HepG2 (cell line): ENCODE data around the gene TNFSF11. TPM values are rescaled to one million over a fixed set of nuclear protein-coding genes. Genes with fewer than 3 reads are reported as not detected.

Experiments
- ATAC-seq: fragments of 200-7000 bp; cut with Tn5 transposase; 3 replicates; pipeline ENCODE4 v1.9.1; 2020; ENCODE audit warnings: mild to moderate bottlenecking, moderate library complexity
- BruUV-seq: library from RNA; stranded (reverse); fragments of 400-500 nt; replicated peaks from 2 replicates; lab custom pipeline; 2021; lab: Mats Ljungman, UMichigan
- CTCF ChIA-PET: fragments of 300-600 bp; formaldehyde crosslinking; extraction: SDS; loops from one replicate; lab custom pipeline; 2021; ENCODE audit warnings: low total read pairs, inconsistent platforms, low intra/inter-chr PET ratio; lab: Yijun Ruan, JAX
- POLR2A ChIA-PET: fragments of 350-600 bp; sonication (Branson Sonifier 250); formaldehyde crosslinking; loops from one replicate; lab custom pipeline; 2020; ENCODE audit warnings: antibody characterized with exemption, inconsistent platforms; lab: Yijun Ruan, JAX
- DNase-seq: peaks from one replicate; pipeline ENCODE4 v3.0.0-alpha.2; 2015; ENCODE audit warnings: low spot score
- FAIRE-seq: peaks from 3 replicates; lab custom pipeline; 2011; peaks lifted over from hg19 to GRCh38; lab: Jason Lieb, UNC
- H2AFZ ChIP-seq: one replicate; pipeline ENCODE4 v1.6.1; 2011; ENCODE audit warnings: low read length, inconsistent platforms
- H3K27ac ChIP-seq: fragments of 300-600 bp; 3 replicates; pipeline ENCODE4 v1.8.0; 2011; ENCODE audit warnings: mixed run types, mild to moderate bottlenecking, mixed read lengths, low read length, inconsistent platforms; ENCODE audit not compliant: insufficient read depth; ENCODE audit errors: extremely low read length
- H3K27me3 ChIP-seq, 2 experiments: fragments of 200-600 bp in 1 of 2; 2 replicates in 1 of 2; 3 replicates in 1 of 2; pipeline versions ENCODE4 v1.6.0 to v1.8.0; 2011; ENCODE audit warnings: low read length in 2 of 2, mild to moderate bottlenecking in 2 of 2, moderate library complexity in 2 of 2, inconsistent platforms in 1 of 2; ENCODE audit not compliant: insufficient read depth in 2 of 2, control insufficient read depth in 1 of 2
- H3K36me3 ChIP-seq, 2 experiments: fragments of 200-600 bp in 1 of 2; replicated peaks in 1 of 2; 2 replicates in 1 of 2; 3 replicates in 1 of 2; pipeline versions ENCODE4 v1.5.1 to v1.8.0; 2011; ENCODE audit warnings: low read length in 2 of 2, inconsistent platforms in 1 of 2; ENCODE audit not compliant: insufficient read depth in 2 of 2, control insufficient read depth in 1 of 2
- H3K4me1 ChIP-seq: 2 replicates; pipeline ENCODE4 v1.5.1; 2012; ENCODE audit warnings: low read length, inconsistent platforms; ENCODE audit not compliant: insufficient read depth
- H3K4me2 ChIP-seq: 2 replicates; pipeline ENCODE4 v1.6.0; 2011; ENCODE audit warnings: low read depth, low read length, inconsistent platforms
- H3K4me3 ChIP-seq, 3 experiments: fragments of 200-600 bp in 1 of 3; sonication (generic), shearing (Covaris generic) in 1 of 3; replicated peaks in 1 of 3; 2 replicates each; pipeline ENCODE4 v1.5.1; 2011 to 2016; ENCODE audit warnings: low read length in 3 of 3, inconsistent platforms in 2 of 3, low read depth in 2 of 3, mild to moderate bottlenecking in 2 of 3, control low read depth in 1 of 3, mixed read lengths in 1 of 3; ENCODE audit not compliant: insufficient read depth in 1 of 3
- H3K79me2 ChIP-seq: one replicate; pipeline ENCODE4 v1.6.1; 2011; ENCODE audit warnings: low read length, inconsistent platforms; ENCODE audit not compliant: insufficient read depth
- H3K9ac ChIP-seq: 2 replicates; pipeline ENCODE4 v1.6.0; 2011; ENCODE audit warnings: mild to moderate bottlenecking, low read depth, low read length, inconsistent platforms; ENCODE audit not compliant: insufficient read depth
- H3K9me3 ChIP-seq: 2 replicates; pipeline ENCODE4 v1.5.1; 2012; ENCODE audit warnings: mild to moderate bottlenecking, low read length
- H4K20me1 ChIP-seq: 2 replicates; pipeline ENCODE4 v1.6.0; 2011; ENCODE audit warnings: inconsistent platforms, mild to moderate bottlenecking, low read length, moderate library complexity; ENCODE audit not compliant: insufficient read depth
- BRCA1 ChIP-seq: sonication (generic); formaldehyde crosslinking; IDR thresholded peaks from 2 replicates; pipeline ENCODE4 v1.4.0; 2020; ENCODE audit warnings: missing genetic modification reagents
- CEBPB ChIP-seq: IDR thresholded peaks from 2 replicates; pipeline ENCODE4 v1.6.1; 2011; ENCODE audit warnings: low read depth, low read length, improper control_type of control experiment, borderline replicate concordance
- FOXM1 ChIP-seq: sonication (generic); formaldehyde crosslinking; IDR thresholded peaks from 2 replicates; pipeline ENCODE4 v1.5.0; 2020; ENCODE audit warnings: missing genetic modification reagents
- MED8 ChIP-seq: sonication (generic); formaldehyde crosslinking; IDR thresholded peaks from 2 replicates; pipeline ENCODE4 v1.8.1; 2023; ENCODE audit warnings: mild to moderate bottlenecking, missing genetic modification reagents; ENCODE audit not compliant: insufficient replicate concordance
- RXRB ChIP-seq: IDR thresholded peaks from 2 replicates; pipeline ENCODE4 v1.6.1; 2016; ENCODE audit warnings: borderline replicate concordance, missing genetic modification reagents, missing compliant biosample characterization
- SRF ChIP-seq: IDR thresholded peaks from 2 replicates; pipeline ENCODE4 v1.6.1; 2011; ENCODE audit warnings: mild to moderate bottlenecking, low read depth, low read length, moderate library complexity
- TMF1 ChIP-seq: sonication (generic); formaldehyde crosslinking; IDR thresholded peaks from 2 replicates; pipeline ENCODE4 v1.8.1; 2022; ENCODE audit warnings: low read depth, missing genetic modification reagents
- ZMYM2 ChIP-seq: sonication (generic); formaldehyde crosslinking; IDR thresholded peaks from 2 replicates; pipeline ENCODE4 v1.8.0; 2022; ENCODE audit warnings: mild to moderate bottlenecking, missing genetic modification reagents
- ZSCAN21 ChIP-seq: sonication (generic); formaldehyde crosslinking; IDR thresholded peaks from 2 replicates; pipeline ENCODE4 v1.8.0; 2022; ENCODE audit warnings: mild to moderate bottlenecking, missing genetic modification reagents, moderate library complexity, borderline replicate concordance
- WGBS: methylation state at CpG from one replicate; pipeline ENCODE4 v1.1.6; 2017; ENCODE audit warnings: low lambda C conversion rate; 5-methylcytosine and 5-hydroxymethylcytosine counted together
- in situ Hi-C: cut with HindIII; loops from 2 replicates; pipeline ENCODE4 v1.10.0; 2017; ENCODE audit warnings: low pct_unique_long_range_greater_than_20kb; ENCODE audit not compliant: extremely low pct_ligation_motif_present
- intact Hi-C: fragments of 100-400 bp; cut with micrococcal nuclease; formaldehyde crosslinking; loops from one replicate; pipeline ENCODE4 v1.10.0; 2022; ENCODE audit not compliant: unreplicated experiment
- polyA plus RNA-seq, 8 experiments: library from polyadenylated mRNA; depleted of rRNA in 3 of 8; stranded (reverse) in 7 of 8; unstranded in 1 of 8; fragments of >200 nt; fragmentation: Illumina TruSeq in 4 of 8; extraction: Trizol in 4 of 8; gene quantifications; 2 replicates each; pipeline versions ENCODE4 v1.2.1 to v1.2.3, GENCODE V29; 2011 to 2016; ENCODE audit warnings: low read depth in 4 of 8, missing spikeins in 1 of 8, mixed read lengths in 1 of 8; ENCODE audit not compliant: insufficient read depth in 1 of 8
- total RNA-seq, 5 experiments: library from RNA; depleted of rRNA; stranded (reverse); fragments of >200 nt; fragmentation: Illumina TruSeq; extraction: Trizol; gene quantifications; 2 replicates each; pipeline ENCODE4 v1.2.3, GENCODE V29; 2016; ENCODE audit warnings: low read depth in 1 of 5
- TF ChIP-seq, protein P1 (sequence below): sonication (generic); formaldehyde crosslinking; IDR thresholded peaks from 2 replicates; pipeline ENCODE4 v1.4.0; 2020; ENCODE audit warnings: missing genetic modification reagents

The TNFSF11 gene
- total and polyA plus RNA-seq, 2 of the 13 experiments (the other 11 are each of a cell fraction or from before 2014, with no cell fraction given): 0.03 TPM; not detected in 1

DNA sequence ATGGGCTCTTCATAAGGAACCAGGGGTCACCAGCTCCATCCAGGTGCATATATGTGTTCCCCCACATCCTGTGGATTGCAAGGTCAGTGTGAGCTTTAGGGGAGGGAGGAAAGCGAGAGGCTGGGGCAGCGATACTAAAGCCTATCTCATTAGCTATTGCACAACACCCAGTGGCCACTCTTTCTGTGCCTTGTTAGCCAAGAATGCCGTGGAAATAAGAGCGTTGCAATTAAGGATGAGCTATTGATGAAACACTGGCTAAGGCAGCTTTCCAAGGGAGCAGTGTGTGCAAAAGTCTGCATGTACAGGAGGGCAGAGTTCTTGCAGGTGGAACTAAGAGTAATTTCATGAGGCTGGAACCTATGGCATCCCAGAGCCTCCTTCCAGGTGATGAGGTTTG lies 17.6 kb downstream of the TNFSF11 start:
- intact Hi-C loops (no loop called here), in situ Hi-C loops (loop anchor here (10.0 to 25.0 kb wide), 2 partner anchors 546 to 1203 kb away; no protein-coding TSS in a partner anchor)
- H3K9ac ChIP-seq: no peak overlapping the region
- H3K9me3 ChIP-seq: no peaks in the 10 kb centered on the region
- no peak overlapping the region for H3K4me3 ChIP-seq
- WGBS: 4% methylated on average over 4 of the region's 4 CpGs
- no peaks in the 10 kb centered on the region for H3K79me2 ChIP-seq
- ChIA-PET POLR2A (no interaction called here), CTCF (no interaction called here)
- no peak for DNase-seq
- BruUV-seq: no TSS peak
- ATAC-seq: no peak
- H2AFZ ChIP-seq: no peak overlapping the region
- no peak overlapping the region for H3K27ac ChIP-seq
- no peaks in the 10 kb centered on the region for H3K4me1 ChIP-seq
- H4K20me1 ChIP-seq: no peaks in the 10 kb centered on the region
- H3K36me3 ChIP-seq: no peaks in the 10 kb centered on the region
- TF ChIP-seq ZSCAN21 (CRISPR knock-in tag) (no peak), CEBPB (peak; percentile 63), TMF1 (CRISPR knock-in tag) (no peak), BRCA1 (CRISPR knock-in tag) (no peak), SRF (no peak), ZMYM2 (CRISPR knock-in tag) (no peak)
- H3K4me2 ChIP-seq: no peak overlapping the region
- no peak for FAIRE-seq
- H3K27me3 ChIP-seq: no peaks in the 10 kb centered on the region

DNA sequence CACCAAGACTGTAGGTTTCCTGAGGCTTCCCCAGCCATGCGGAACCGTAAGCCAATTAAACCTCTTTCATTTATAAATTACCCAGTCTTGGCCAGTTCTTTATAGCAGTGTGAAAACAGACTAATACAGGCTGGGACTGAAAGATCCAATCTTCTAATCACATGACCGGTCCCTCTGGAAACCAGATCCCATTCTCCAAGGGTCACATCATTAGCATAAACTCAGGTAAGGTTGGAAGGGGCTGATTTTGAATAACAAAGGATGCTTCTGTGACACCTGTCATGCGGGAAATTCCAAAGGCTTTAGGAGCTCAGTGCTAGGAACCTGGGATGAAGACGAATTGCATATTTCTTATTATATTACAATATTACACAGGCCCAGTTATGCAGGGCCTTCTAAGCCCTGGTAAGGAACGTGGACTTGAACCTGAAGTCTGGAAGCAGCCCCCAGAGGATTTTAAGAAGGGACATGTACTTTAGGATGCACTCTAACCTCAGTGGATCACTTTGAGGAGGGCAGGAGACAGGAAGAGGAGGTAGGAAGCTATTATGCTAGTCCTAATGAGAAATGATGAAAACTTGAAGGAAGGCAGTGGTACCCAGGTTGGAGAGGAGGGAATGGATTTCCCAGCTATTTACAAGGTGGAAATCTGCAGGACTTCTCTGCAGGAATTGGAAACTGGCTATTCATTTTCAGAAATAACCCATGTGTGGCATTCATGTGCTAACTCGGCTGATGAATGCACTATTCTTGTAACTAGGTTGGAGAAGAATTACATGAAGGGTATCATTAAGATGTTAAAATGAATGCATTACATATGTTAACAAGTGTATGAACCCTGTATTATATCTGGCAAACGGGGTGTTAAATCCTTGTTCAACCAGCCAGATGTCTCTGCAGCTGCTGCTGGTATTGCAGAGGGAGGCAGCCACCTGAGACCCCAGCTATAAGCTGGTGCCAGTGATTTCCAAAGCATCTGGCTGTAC lies 19.3 kb downstream of the TNFSF11 start:
- Histone ChIP-seq H3K36me3 (no peaks in the 10 kb centered on the region), H3K4me2 (no peak overlapping the region), H4K20me1 (no peaks in the 10 kb centered on the region), H2AFZ (no peak overlapping the region), H3K27ac (no peak overlapping the region), H3K79me2 (no peaks in the 10 kb centered on the region), H3K9ac (no peak overlapping the region), H3K9me3 (no peaks in the 10 kb centered on the region), H3K4me1 (no peaks in the 10 kb centered on the region), H3K4me3 (no peak overlapping the region), H3K27me3 (no peaks in the 10 kb centered on the region)
- in situ Hi-C loops (loop anchor here (10.0 to 25.0 kb wide), 2 partner anchors 544 to 1202 kb away; no protein-coding TSS in a partner anchor), intact Hi-C loops (no loop called here)
- FAIRE-seq (no peak), ATAC-seq (no peak), DNase-seq (no peak)
- ChIA-PET POLR2A (no interaction called here), CTCF (no interaction called here)
- 35% methylated on average over 8 of the region's 8 CpGs for WGBS
- BruUV-seq: no TSS peak
- TF ChIP-seq MED8 (CRISPR knock-in tag) (no peak), RXRB (CRISPR knock-in tag) (no peak), FOXM1 (CRISPR knock-in tag) (no peak)
- TF ChIP-seq, protein P1, sequence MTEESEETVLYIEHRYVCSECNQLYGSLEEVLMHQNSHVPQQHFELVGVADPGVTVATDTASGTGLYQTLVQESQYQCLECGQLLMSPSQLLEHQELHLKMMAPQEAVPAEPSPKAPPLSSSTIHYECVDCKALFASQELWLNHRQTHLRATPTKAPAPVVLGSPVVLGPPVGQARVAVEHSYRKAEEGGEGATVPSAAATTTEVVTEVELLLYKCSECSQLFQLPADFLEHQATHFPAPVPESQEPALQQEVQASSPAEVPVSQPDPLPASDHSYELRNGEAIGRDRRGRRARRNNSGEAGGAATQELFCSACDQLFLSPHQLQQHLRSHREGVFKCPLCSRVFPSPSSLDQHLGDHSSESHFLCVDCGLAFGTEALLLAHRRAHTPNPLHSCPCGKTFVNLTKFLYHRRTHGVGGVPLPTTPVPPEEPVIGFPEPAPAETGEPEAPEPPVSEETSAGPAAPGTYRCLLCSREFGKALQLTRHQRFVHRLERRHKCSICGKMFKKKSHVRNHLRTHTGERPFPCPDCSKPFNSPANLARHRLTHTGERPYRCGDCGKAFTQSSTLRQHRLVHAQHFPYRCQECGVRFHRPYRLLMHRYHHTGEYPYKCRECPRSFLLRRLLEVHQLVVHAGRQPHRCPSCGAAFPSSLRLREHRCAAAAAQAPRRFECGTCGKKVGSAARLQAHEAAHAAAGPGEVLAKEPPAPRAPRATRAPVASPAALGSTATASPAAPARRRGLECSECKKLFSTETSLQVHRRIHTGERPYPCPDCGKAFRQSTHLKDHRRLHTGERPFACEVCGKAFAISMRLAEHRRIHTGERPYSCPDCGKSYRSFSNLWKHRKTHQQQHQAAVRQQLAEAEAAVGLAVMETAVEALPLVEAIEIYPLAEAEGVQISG (CRISPR knock-in tag): no peak
